COLO668 (cell line): ENCODE results near the gene ZNF672.
"Not testable (repeated sequence)": the region's sequence is repeated elsewhere in the genome, so short reads cannot be mapped to it uniquely, and the experiment has no call there.

Source experiments
- DNase-seq: peaks from one replicate; lab custom pipeline; 2025; ENCODE audit not compliant: unreplicated experiment; lab: John Stamatoyannopoulos, UW

Gene ZNF672

GRCh38 chr1:248884632-248885295, 46.7 kb downstream of the ZNF672 start:
- no peak for DNase-seq

DNA sequence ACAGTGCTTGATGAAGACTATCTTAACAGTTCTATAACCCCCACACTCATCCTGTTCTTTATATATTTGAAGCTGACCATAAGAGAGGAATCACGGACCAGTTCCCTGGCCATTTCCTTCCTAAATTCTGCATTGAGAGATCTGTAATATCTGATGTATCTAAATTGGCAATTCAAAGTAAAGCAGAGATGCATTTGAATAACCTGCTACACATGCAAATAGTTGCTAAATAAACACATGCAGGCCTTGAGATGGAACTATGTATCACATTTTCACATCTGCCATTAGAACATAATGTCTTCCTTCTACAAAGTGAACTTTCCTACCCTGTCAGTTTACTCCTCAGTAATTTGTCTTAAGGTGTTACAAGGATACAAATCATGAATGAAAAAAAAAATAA, 47.6 kb downstream of the ZNF672 start:
- no peak for DNase-seq

- DNase-seq = no peak
Observed at GRCh38 chr1:248886237-248886895, 48.3 kb downstream of the ZNF672 start.

GRCh38 chr1:248889914-248890243, 51.9 kb downstream of the ZNF672 start:
- not testable (repeated sequence) for DNase-seq

- DNase-seq = no peak
Observed at GRCh38 chr1:248890549-248891498, 52.8 kb downstream of the ZNF672 start.

DNA sequence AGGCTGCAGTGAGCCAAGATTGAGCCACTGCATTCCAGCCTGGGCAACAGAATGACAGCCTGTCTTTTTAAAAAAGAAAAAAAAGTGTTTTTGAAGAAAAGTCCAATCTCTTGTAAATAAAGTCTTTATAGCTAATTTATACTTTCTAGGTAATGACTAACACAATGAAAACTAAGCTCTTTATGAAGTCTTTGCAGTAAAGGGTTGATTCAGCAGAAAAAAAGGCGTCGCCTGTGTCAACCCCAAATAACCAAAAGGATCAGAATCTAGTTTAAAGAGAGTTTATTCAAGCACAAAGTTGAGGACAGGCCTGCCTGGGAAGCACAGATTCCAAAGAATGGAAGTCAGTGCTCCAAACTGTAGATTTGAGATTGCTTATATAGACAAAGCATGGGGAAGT, 53.7 kb downstream of the ZNF672 start:
- no peak for DNase-seq

DNA sequence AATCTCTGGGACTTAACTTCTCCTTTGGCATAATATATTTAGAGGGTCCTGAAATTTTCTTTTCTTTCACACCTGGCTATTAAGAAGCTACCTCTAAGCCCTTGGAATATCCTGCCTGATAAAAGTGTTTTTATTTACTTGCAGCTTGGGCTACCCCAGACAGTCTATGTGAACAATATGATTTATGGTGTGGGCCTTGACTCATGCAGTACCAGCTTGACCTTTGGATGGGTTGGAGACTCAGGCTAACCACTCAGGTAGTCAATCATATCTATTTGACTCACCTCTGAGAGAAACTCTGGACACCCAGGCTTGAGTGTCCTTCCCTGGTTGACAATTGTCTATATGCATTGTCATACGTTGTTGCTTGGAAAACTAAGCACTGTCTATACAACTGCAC, 54.6 kb downstream of the ZNF672 start:
- no peak for DNase-seq

DNA sequence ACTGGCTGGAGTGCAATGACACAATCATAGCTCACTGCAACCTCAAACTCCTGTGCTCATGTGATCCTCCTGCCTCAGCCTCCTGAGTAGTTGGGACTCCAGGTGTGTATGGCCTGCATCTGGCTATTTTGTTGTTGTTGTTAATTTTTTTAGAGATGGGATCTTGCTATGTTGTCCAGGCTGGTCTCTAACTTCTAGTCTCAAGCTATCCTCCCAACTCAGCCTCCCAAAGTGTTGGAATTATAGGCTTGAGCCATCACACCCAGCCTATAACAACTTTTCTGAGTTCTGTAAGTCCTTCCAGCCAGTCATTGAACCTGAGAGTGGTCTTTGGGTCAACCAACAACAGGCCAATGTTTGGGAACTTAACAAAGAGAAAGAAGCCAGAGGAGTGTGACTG, 56.8 kb downstream of the ZNF672 start:
- no peak for DNase-seq

DNA sequence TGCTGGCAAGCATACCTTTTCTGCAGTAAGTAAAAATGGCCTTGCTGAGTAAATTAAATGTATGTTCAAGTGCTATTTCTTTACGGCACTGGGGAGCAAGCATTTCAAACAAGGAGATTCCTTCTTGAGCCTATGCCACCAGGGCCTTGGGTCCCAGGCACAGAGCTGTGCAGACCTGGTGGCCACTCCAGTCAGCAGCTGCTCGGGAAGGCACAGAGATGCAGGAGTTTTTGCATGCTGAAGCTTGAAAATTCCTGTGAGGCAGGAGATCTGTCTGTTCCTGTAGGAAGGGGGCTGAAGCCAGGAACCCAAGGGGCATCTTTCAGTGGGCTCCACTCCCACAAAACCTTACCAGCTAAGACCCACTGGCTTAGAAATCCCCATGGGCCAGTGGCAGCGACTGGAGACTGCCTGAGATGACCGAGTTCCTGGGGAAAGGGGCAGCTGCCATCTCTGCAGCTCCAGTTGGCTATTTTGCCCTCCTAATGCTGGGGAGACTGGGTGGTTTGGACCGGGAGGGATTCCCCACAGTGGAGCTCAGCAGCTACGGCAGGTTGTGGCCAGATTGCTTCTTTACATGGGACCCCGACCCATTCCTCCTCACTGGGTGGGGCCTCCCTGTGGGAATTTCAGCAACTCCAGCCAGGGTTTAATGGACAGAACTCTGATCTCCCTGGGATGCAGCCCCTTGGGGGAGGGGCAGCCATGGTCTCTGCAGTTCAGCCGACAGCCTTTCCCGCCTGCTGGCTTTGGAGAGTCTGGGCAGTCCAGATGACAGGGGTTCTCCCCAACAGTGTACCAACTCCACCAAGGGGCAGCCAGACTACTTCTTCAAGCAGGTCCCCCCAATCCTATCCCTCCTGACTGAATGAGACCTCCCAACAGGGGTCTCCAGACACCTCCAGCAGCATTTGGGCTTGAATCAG, 59.7 kb downstream of the ZNF672 start:
- no peak for DNase-seq
